Fibroblast of lung (primary cell): ENCODE data around the gene NEU2.

Experiments used
- CTCF ChIP-seq, 2 donors: IDR thresholded peaks in 1 of 2; conservative IDR thresholded peaks in 1 of 2; 1 replicate in 1 of 2; 2 replicates in 1 of 2; pipeline ENCODE4 v1.5.1; 2011 to 2012; ENCODE audit warnings: low read length in 2 of 2, control low read depth in 1 of 2, inconsistent platforms in 1 of 2, low read depth in 1 of 2, mild to moderate bottlenecking in 1 of 2
- EZH2 ChIP-seq: IDR thresholded peaks from 2 replicates; pipeline ENCODE4 v1.5.1; 2012; ENCODE audit warnings: low read length, control low read depth, mild to moderate bottlenecking; ENCODE audit errors: missing control alignments

GRCh38 chr2:233011702-233012131 is 20.8 kb upstream of the NEU2 start:
- TF ChIP-seq CTCF (conservative IDR thresholded peaks at IDR 0.05 in 1 of 2, IDR thresholded peaks at IDR 0.05 in 1 of 2; ENCODE audit: low read depth in 1 of 2, low read length in 2 of 2): no peak
- no peak for TF ChIP-seq EZH2
